ENCODE results near the gene MACROD2.

DNA sequence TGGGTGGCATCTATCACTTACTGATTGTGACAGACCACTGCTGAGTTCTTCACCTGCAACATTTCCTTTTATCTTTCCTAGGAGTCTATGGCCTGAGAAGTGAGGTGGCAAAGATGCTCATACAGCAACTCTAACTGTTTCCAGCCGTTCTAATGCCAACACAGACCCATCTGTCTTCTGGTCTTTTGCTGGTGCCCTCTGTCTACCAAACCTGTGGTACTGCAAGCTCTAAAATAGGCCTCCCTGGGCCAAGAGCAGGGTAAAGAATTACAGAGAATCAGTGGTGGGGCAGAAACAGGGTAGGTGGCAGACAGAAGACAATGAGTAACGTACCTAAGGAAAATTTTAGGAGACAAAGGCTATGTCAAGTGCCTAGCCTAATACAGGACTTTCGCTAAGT is 953.1 kb downstream of the MACROD2 start:
- no peak for TF ChIP-seq ZNF10 (tag by site-specific recombination; IDR thresholded peaks at IDR 0.05)
- TF ChIP-seq TCF7L2 (IDR thresholded peaks at IDR 0.05; ENCODE audit: borderline replicate concordance, low read depth, low read length) = no peak
- no peak for TF ChIP-seq ZNF792 (tag by site-specific recombination; IDR thresholded peaks at IDR 0.05)
- TF ChIP-seq ZNF292 (tag by site-specific recombination; IDR thresholded peaks at IDR 0.05; ENCODE audit: borderline replicate concordance, low read depth) = no peak
- TF ChIP-seq SCRT1 (tag by site-specific recombination; IDR thresholded peaks at IDR 0.05; ENCODE audit: borderline replicate concordance) = no peak
- TF ChIP-seq KLF1 (tag by site-specific recombination; IDR thresholded peaks at IDR 0.05) = no peak
- TF ChIP-seq, protein P1, sequence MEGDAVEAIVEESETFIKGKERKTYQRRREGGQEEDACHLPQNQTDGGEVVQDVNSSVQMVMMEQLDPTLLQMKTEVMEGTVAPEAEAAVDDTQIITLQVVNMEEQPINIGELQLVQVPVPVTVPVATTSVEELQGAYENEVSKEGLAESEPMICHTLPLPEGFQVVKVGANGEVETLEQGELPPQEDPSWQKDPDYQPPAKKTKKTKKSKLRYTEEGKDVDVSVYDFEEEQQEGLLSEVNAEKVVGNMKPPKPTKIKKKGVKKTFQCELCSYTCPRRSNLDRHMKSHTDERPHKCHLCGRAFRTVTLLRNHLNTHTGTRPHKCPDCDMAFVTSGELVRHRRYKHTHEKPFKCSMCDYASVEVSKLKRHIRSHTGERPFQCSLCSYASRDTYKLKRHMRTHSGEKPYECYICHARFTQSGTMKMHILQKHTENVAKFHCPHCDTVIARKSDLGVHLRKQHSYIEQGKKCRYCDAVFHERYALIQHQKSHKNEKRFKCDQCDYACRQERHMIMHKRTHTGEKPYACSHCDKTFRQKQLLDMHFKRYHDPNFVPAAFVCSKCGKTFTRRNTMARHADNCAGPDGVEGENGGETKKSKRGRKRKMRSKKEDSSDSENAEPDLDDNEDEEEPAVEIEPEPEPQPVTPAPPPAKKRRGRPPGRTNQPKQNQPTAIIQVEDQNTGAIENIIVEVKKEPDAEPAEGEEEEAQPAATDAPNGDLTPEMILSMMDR (tag by site-specific recombination; IDR thresholded peaks at IDR 0.05) = 0 out of 2 replicates have a peak, but pooled peaks have one; percentile 34
- TF ChIP-seq SP2 (tag by site-specific recombination; IDR thresholded peaks at IDR 0.05) = no peak
- TF ChIP-seq MYNN (tag by site-specific recombination; IDR thresholded peaks at IDR 0.05; ENCODE audit: borderline replicate concordance) = no peak
- TF ChIP-seq, protein P2, sequence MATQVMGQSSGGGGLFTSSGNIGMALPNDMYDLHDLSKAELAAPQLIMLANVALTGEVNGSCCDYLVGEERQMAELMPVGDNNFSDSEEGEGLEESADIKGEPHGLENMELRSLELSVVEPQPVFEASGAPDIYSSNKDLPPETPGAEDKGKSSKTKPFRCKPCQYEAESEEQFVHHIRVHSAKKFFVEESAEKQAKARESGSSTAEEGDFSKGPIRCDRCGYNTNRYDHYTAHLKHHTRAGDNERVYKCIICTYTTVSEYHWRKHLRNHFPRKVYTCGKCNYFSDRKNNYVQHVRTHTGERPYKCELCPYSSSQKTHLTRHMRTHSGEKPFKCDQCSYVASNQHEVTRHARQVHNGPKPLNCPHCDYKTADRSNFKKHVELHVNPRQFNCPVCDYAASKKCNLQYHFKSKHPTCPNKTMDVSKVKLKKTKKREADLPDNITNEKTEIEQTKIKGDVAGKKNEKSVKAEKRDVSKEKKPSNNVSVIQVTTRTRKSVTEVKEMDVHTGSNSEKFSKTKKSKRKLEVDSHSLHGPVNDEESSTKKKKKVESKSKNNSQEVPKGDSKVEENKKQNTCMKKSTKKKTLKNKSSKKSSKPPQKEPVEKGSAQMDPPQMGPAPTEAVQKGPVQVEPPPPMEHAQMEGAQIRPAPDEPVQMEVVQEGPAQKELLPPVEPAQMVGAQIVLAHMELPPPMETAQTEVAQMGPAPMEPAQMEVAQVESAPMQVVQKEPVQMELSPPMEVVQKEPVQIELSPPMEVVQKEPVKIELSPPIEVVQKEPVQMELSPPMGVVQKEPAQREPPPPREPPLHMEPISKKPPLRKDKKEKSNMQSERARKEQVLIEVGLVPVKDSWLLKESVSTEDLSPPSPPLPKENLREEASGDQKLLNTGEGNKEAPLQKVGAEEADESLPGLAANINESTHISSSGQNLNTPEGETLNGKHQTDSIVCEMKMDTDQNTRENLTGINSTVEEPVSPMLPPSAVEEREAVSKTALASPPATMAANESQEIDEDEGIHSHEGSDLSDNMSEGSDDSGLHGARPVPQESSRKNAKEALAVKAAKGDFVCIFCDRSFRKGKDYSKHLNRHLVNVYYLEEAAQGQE (tag by site-specific recombination; IDR thresholded peaks at IDR 0.05) = no peak
- TF ChIP-seq, protein P3, sequence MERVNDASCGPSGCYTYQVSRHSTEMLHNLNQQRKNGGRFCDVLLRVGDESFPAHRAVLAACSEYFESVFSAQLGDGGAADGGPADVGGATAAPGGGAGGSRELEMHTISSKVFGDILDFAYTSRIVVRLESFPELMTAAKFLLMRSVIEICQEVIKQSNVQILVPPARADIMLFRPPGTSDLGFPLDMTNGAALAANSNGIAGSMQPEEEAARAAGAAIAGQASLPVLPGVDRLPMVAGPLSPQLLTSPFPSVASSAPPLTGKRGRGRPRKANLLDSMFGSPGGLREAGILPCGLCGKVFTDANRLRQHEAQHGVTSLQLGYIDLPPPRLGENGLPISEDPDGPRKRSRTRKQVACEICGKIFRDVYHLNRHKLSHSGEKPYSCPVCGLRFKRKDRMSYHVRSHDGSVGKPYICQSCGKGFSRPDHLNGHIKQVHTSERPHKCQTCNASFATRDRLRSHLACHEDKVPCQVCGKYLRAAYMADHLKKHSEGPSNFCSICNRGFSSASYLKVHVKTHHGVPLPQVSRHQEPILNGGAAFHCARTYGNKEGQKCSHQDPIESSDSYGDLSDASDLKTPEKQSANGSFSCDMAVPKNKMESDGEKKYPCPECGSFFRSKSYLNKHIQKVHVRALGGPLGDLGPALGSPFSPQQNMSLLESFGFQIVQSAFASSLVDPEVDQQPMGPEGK (tag by site-specific recombination; IDR thresholded peaks at IDR 0.05) = no peak
- TF ChIP-seq KLF9 (tag by site-specific recombination; IDR thresholded peaks at IDR 0.05; ENCODE audit: low read depth) = no peak
- no peak for TF ChIP-seq ZEB2 (tag by site-specific recombination; IDR thresholded peaks at IDR 0.05)
